Measurements from ENCODE around the gene FTCDNL1. TPM values are rescaled to one million over a fixed set of nuclear protein-coding genes. Genes with fewer than 3 reads are reported as not detected.

FTCDNL1 gene
- total RNA-seq, 1 donor from 2014 or later: 2.7 TPM

DNA sequence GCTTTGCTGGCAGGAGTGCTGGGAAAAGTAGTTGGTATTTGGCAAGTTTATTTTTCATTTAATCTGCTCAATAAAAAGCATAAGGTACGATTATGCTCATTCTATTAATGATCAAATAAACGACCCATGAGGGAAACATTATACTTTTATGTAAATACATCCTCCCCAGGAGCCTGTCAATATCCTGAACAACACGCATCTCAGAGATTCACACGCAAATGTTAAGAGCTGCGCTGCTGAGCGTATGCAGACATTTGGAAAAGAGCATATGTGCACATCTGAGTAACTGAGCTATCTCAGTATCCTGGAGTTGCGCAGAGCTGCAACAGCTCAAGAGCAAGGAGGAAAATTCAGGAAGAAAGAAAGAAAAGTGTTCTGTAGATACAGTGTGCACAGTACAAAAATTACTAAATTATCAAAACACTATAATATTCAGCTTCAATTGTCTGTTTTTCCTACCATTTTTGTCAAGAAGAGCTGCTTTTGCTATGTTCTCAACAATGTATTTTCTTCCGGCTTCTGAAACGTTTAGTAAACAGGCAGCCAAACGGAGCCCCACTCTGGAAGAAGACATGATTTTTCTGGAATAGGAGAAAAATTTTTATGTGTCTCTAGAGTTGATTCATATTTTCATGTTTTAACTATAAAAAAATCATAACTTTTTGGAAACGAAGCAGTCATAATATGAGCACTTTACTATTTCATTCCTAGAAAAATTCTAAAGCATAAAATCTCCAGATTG lies 2.4 kb downstream of the FTCDNL1 start:
- no peaks in the 10 kb centered on the region for H3K36me3 Mint-ChIP-seq
- peaks cover 16% of the 10 kb centered on the region for H3K4me1 Mint-ChIP-seq
- peaks cover 15% of the 10 kb centered on the region for H3K27me3 Mint-ChIP-seq (ENCODE audit: insufficient read depth, low read depth)
- peaks cover 21% of the 10 kb centered on the region for H3K4me1 ChIP-seq
- no peak overlapping the region for H2AFZ ChIP-seq (replicated peaks)
- H3K4me3 Mint-ChIP-seq: no peak overlapping the region
- H3K4me3 ChIP-seq: no peak overlapping the region
- no peaks in the 10 kb centered on the region for H3K9me3 ChIP-seq (ENCODE audit: low read depth)
- no peak overlapping the region for H3K27ac ChIP-seq
- H3F3A ChIP-seq (ENCODE audit: low read depth): peaks cover 12% of the 10 kb centered on the region
- no peak overlapping the region for H3K9ac ChIP-seq
- DNase-seq (ENCODE audit: low spot score): no peak
- H3K36me3 ChIP-seq: no peaks in the 10 kb centered on the region
- no peak overlapping the region for H3K27ac Mint-ChIP-seq
- TF ChIP-seq, protein P1, sequence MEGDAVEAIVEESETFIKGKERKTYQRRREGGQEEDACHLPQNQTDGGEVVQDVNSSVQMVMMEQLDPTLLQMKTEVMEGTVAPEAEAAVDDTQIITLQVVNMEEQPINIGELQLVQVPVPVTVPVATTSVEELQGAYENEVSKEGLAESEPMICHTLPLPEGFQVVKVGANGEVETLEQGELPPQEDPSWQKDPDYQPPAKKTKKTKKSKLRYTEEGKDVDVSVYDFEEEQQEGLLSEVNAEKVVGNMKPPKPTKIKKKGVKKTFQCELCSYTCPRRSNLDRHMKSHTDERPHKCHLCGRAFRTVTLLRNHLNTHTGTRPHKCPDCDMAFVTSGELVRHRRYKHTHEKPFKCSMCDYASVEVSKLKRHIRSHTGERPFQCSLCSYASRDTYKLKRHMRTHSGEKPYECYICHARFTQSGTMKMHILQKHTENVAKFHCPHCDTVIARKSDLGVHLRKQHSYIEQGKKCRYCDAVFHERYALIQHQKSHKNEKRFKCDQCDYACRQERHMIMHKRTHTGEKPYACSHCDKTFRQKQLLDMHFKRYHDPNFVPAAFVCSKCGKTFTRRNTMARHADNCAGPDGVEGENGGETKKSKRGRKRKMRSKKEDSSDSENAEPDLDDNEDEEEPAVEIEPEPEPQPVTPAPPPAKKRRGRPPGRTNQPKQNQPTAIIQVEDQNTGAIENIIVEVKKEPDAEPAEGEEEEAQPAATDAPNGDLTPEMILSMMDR (IDR thresholded peaks at IDR 0.05): no peak
- TF ChIP-seq EZH2 (IDR thresholded peaks at IDR 0.05) (no peak), EZH2phosphoT487 (IDR thresholded peaks at IDR 0.05) (no peak)
- no peak overlapping the region for H3K4me2 ChIP-seq
- H3K9me3 Mint-ChIP-seq: no peaks in the 10 kb centered on the region
- no peaks in the 10 kb centered on the region for H4K20me1 ChIP-seq (ENCODE audit: low read depth)
- no peaks in the 10 kb centered on the region for H3K79me2 ChIP-seq (ENCODE audit: low read depth)
- peaks cover 28% of the 10 kb centered on the region for H3K27me3 ChIP-seq

DNA sequence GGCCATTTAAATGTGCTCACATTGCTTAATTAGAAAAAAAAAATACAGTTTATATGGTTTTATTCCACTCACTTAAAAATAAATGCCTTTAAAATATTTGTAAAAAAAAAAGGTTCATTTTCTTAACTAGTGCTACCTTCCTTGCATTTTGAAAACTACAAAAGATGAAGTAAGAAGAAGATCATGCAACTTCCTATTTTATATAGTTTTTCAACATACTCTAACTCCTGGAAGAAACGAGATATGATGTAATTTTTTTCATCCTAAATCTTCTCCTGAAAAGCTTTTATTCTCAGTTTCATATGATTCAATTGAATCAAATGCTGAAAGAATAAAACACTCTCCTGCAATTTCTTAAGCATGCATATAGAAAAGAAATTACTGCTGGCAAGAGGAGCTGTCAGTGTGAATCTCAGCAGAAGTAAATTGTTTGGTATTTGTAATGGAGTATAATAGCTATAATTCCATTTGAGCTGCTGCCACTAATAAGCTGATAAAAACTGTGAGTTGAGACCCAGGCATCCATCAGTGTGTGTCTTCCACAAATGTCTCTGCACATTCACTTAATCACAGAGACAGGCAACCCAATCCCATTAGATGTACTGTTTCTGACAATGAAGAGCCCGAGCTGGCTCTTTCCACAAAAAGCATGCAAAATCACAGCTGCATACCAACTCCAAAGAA lies 3.7 kb downstream of the FTCDNL1 start:
- H3K4me2 ChIP-seq: no peak overlapping the region
- peaks cover 28% of the 10 kb centered on the region for H3K27me3 ChIP-seq
- H3K27ac ChIP-seq: no peak overlapping the region
- H3K36me3 ChIP-seq: no peaks in the 10 kb centered on the region
- Mint-ChIP-seq H3K4me3 (no peak overlapping the region), H3K27ac (no peak overlapping the region), H3K27me3 (ENCODE audit: insufficient read depth, low read depth) (peaks cover 12% of the 10 kb centered on the region), H3K4me1 (peaks cover 17% of the 10 kb centered on the region), H3K9me3 (no peaks in the 10 kb centered on the region), H3K36me3 (no peaks in the 10 kb centered on the region)
- no peak overlapping the region for H3K4me3 ChIP-seq
- no peaks in the 10 kb centered on the region for H4K20me1 ChIP-seq (ENCODE audit: low read depth)
- H3F3A ChIP-seq (ENCODE audit: low read depth): peaks cover 2% of the 10 kb centered on the region
- H3K79me2 ChIP-seq (ENCODE audit: low read depth): no peaks in the 10 kb centered on the region
- no peak for DNase-seq (ENCODE audit: low spot score)
- TF ChIP-seq, protein P1 (IDR thresholded peaks at IDR 0.05): no peak
- no peak for TF ChIP-seq EZH2 (IDR thresholded peaks at IDR 0.05)
- TF ChIP-seq EZH2phosphoT487 (IDR thresholded peaks at IDR 0.05): no peak
- H3K9ac ChIP-seq: no peak overlapping the region
- H3K4me1 ChIP-seq: peaks cover 11% of the 10 kb centered on the region
- H3K9me3 ChIP-seq (ENCODE audit: low read depth): no peaks in the 10 kb centered on the region
- no peak overlapping the region for H2AFZ ChIP-seq (replicated peaks)

DNA sequence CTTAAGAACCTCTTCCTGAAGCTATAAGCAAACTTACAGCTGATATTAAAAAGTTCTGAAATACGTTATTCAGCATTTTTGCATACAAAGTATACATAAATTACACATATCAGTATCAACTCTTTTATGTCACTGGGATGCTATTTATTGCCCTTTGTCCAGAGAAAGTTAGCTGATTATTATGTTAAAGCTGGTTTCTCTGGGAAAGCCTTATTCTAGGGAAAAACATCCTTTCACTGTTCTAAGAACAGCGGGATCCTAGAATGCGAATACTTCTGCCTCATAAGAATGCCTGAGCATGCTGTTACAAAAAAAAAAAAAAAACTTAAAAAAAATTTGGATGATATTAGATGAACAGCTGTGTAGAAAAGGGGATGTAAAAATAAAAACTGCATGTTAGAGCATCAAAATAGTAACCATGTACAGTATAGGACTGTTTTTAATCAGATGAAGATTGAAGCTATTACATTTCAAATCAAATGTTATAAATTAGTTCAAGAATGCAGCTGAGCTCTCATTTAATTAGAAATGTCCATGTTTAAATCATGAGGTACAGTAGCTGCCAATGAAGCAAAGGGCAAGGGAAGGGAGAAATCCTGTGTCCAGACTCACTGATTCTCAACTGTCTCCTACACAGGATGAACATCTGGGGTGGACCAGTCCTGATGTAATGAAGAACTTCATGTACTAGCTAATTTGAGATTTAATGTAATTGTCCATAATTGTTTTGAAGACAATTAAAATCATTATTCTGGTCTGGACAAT lies 8.2 kb downstream of the FTCDNL1 start:
- Histone ChIP-seq H3K4me1 (no peaks in the 10 kb centered on the region), H3K9me3 (ENCODE audit: low read depth) (no peaks in the 10 kb centered on the region), H3K4me2 (no peak overlapping the region), H4K20me1 (ENCODE audit: low read depth) (no peaks in the 10 kb centered on the region), H2AFZ (replicated peaks) (no peak overlapping the region), H3K9ac (no peak overlapping the region), H3K4me3 (no peak overlapping the region), H3F3A (ENCODE audit: low read depth) (no peaks in the 10 kb centered on the region), H3K27me3 (no peaks in the 10 kb centered on the region), H3K36me3 (no peaks in the 10 kb centered on the region), H3K79me2 (ENCODE audit: low read depth) (no peaks in the 10 kb centered on the region), H3K27ac (no peak overlapping the region)
- Mint-ChIP-seq H3K27ac (no peak overlapping the region), H3K36me3 (no peaks in the 10 kb centered on the region), H3K4me1 (peaks cover 8% of the 10 kb centered on the region), H3K27me3 (ENCODE audit: insufficient read depth, low read depth) (peaks cover 2% of the 10 kb centered on the region), H3K4me3 (no peak overlapping the region), H3K9me3 (no peaks in the 10 kb centered on the region)
- DNase-seq (ENCODE audit: low spot score): no peak
- no peak for TF ChIP-seq EZH2 (IDR thresholded peaks at IDR 0.05)
- no peak for TF ChIP-seq EZH2phosphoT487 (IDR thresholded peaks at IDR 0.05)
- TF ChIP-seq, protein P1 (IDR thresholded peaks at IDR 0.05): no peak

All from neural progenitor cell (in vitro differentiated cells).